ENCODE data around the gene GALNT12. TPM values are rescaled to one million over a fixed set of nuclear protein-coding genes. Genes with fewer than 3 reads are reported as not detected.

GALNT12 gene
- total RNA-seq, 1 experiment from 2014 or later, result 31.2 TPM

GRCh38 chr9:98763986-98764745 is 43.3 kb upstream of the GALNT12 start:
- DNase-seq (ENCODE audit: low read depth, low spot score) (no peak), ATAC-seq (no peak)
- Histone ChIP-seq H3K4me1 (ENCODE audit: control insufficient read depth in 1 of 2, insufficient read depth in 2 of 2, low read length in 2 of 2) (no peaks in the 10 kb centered on the region), H4K20me1 (ENCODE audit: insufficient read depth) (no peaks in the 10 kb centered on the region), H3K9me2 (ENCODE audit: insufficient read depth) (no peaks in the 10 kb centered on the region), H3K79me2 (ENCODE audit: insufficient read depth, low read length) (no peaks in the 10 kb centered on the region), H3K27me3 (ENCODE audit: insufficient read depth, low read length) (no peaks in the 10 kb centered on the region), H2AFZ (ENCODE audit: low read depth, low read length, poor library complexity, severe bottlenecking) (no peak overlapping the region), H3K4me3 (replicated peaks in 1 of 2; ENCODE audit: low read depth in 1 of 2, low read length in 2 of 2) (no peak overlapping the region), H3K9ac (ENCODE audit: low read length) (no peak overlapping the region), H3K9me3 (ENCODE audit: control insufficient read depth in 1 of 2, insufficient read depth in 1 of 2, low read depth in 1 of 2, low read length in 2 of 2) (no peaks in the 10 kb centered on the region), H3K4me2 (ENCODE audit: low read length) (no peak overlapping the region), H3K27ac (ENCODE audit: low read depth, low read length) (no peak overlapping the region), H3K36me3 (ENCODE audit: control insufficient read depth in 1 of 2, insufficient read depth in 2 of 2, low read length in 2 of 2) (peaks cover 2 to 7% of the 10 kb centered on the region in 2 experiments; a peak in 1 of 4 replicates)
- no TSS peak for BruUV-seq (replicated peaks)
- CTCF ChIA-PET, result interaction anchor here (2.6 kb wide), 1 partner anchor 10 kb away, joined by 10 read pairs; no protein-coding TSS in a partner anchor
- RAD21 ChIA-PET (ENCODE audit: low non-redundant PET in 1 of 2, low total read pairs in 2 of 2, uncharacterized antibody in 2 of 2, unreplicated experiment in 2 of 2), result no interaction called here
- TF ChIP-seq ELF1 (IDR thresholded peaks at IDR 0.05; ENCODE audit: borderline replicate concordance, low read depth), result no peak
- no peak for TF ChIP-seq CEBPB (IDR thresholded peaks at IDR 0.05; ENCODE audit: low read depth)
- TF ChIP-seq FOSL1 (IDR thresholded peaks at IDR 0.05; ENCODE audit: low read depth), result no peak
- no peak for TF ChIP-seq SRF (IDR thresholded peaks at IDR 0.05; ENCODE audit: low read depth)
- POLR2A ChIA-PET, result no interaction called here
- intact Hi-C loops (cut with micrococcal nuclease), result loop anchor here (5.0 kb wide), 1 partner anchor 237 kb away; no protein-coding TSS in a partner anchor

GRCh38 chr9:98765256-98765655 is 42.2 kb upstream of the GALNT12 start:
- TF ChIP-seq SIN3A (IDR thresholded peaks at IDR 0.05; ENCODE audit: low read depth), result no peak
- TF ChIP-seq ZNF274 (IDR thresholded peaks at IDR 0.05; ENCODE audit: low read depth, low read length), result no peak
- no peak for TF ChIP-seq ATF3 (IDR thresholded peaks at IDR 0.05)
- TF ChIP-seq SRF (IDR thresholded peaks at IDR 0.05; ENCODE audit: low read depth), result no peak
- TF ChIP-seq MAX (IDR thresholded peaks at IDR 0.05), result no peak
- no peak for TF ChIP-seq RAD21 (IDR thresholded peaks at IDR 0.05; ENCODE audit: low read depth)
- no peak for TF ChIP-seq ELF1 (IDR thresholded peaks at IDR 0.05; ENCODE audit: borderline replicate concordance, low read depth)
- no peak for TF ChIP-seq JUND (IDR thresholded peaks at IDR 0.05)
- TF ChIP-seq EZH2phosphoT487 (IDR thresholded peaks at IDR 0.05; ENCODE audit: borderline replicate concordance), result no peak
- TF ChIP-seq EZH2 (IDR thresholded peaks at IDR 0.05), result no peak
- no peak for TF ChIP-seq CTCF (IDR thresholded peaks at IDR 0.05 in 2 of 3, conservative IDR thresholded peaks at IDR 0.05 in 1 of 3; ENCODE audit: borderline replicate concordance in 1 of 3, insufficient read depth in 1 of 3, low read depth in 2 of 3, low read length in 2 of 3)
- no peak for TF ChIP-seq CEBPB (IDR thresholded peaks at IDR 0.05; ENCODE audit: low read depth)
- no peak for TF ChIP-seq CBX3 (IDR thresholded peaks at IDR 0.05; ENCODE audit: low read depth)
- TF ChIP-seq POLR2A (IDR thresholded peaks at IDR 0.05; ENCODE audit: borderline replicate concordance, extremely low read depth, insufficient read depth, insufficient read length), result no peak
- no peak for TF ChIP-seq FOSL1 (IDR thresholded peaks at IDR 0.05; ENCODE audit: low read depth)
- H4K20me1 ChIP-seq (ENCODE audit: insufficient read depth), result no peaks in the 10 kb centered on the region
- H3K27ac ChIP-seq (ENCODE audit: low read depth, low read length), result no peak overlapping the region
- no peak overlapping the region for H3K9ac ChIP-seq (ENCODE audit: low read length)
- H3K9me2 ChIP-seq (ENCODE audit: insufficient read depth), result no peaks in the 10 kb centered on the region
- H3K36me3 ChIP-seq (ENCODE audit: control insufficient read depth in 1 of 2, insufficient read depth in 2 of 2, low read length in 2 of 2), result peaks cover 2 to 7% of the 10 kb centered on the region in 2 experiments; a peak in 2 of 4 replicates
- no peaks in the 10 kb centered on the region for H3K9me3 ChIP-seq (ENCODE audit: control insufficient read depth in 1 of 2, insufficient read depth in 1 of 2, low read depth in 1 of 2, low read length in 2 of 2)
- no TSS peak for BruUV-seq (replicated peaks)
- no peaks in the 10 kb centered on the region for H3K79me2 ChIP-seq (ENCODE audit: insufficient read depth, low read length)
- no peak for DNase-seq (ENCODE audit: low read depth, low spot score)
- no peaks in the 10 kb centered on the region for H3K27me3 ChIP-seq (ENCODE audit: insufficient read depth, low read length)
- no peak overlapping the region for H3K4me3 ChIP-seq (replicated peaks in 1 of 2; ENCODE audit: low read depth in 1 of 2, low read length in 2 of 2)
- H3K4me1 ChIP-seq (ENCODE audit: control insufficient read depth in 1 of 2, insufficient read depth in 2 of 2, low read length in 2 of 2), result no peaks in the 10 kb centered on the region
- no peak overlapping the region for H3K4me2 ChIP-seq (ENCODE audit: low read length)
- intact Hi-C loops (cut with micrococcal nuclease), result no loop called here
- ChIA-PET RAD21 (ENCODE audit: low non-redundant PET in 1 of 2, low total read pairs in 2 of 2, uncharacterized antibody in 2 of 2, unreplicated experiment in 2 of 2) (no interaction called here), POLR2A (no interaction called here), CTCF (interaction anchor here (1.2 to 2.6 kb wide), 2 partner anchors 9 to 11 kb away, joined by 4 to 10 read pairs; no protein-coding TSS in a partner anchor)
- H2AFZ ChIP-seq (ENCODE audit: low read depth, low read length, poor library complexity, severe bottlenecking), result no peak overlapping the region
- no peak for ATAC-seq
